NCI-H1694 treated with DMSO at 0.1 percent for 48 hours (cell line): ENCODE data around the gene CSMD2.
"Not testable (repeated sequence)": the region's sequence is repeated elsewhere in the genome, so short reads cannot be mapped to it uniquely, and the experiment has no call there.

Experiments
- DNase-seq: peaks from one replicate; lab custom pipeline; 2025; lab: John Stamatoyannopoulos, UW

The CSMD2 gene

GRCh38 chr1:34164771-34165391 is at the start of gene CSMD2:
Gene CSMD2 (minus strand): TSS chr1:34165230. CDS start chr1:34165097, 133 bp downstream.
- DNase-seq, result peak; percentile 6

GRCh38 chr1:34213956-34214355 is 48.9 kb upstream of the CSMD2 start:
- DNase-seq, result no peak

GRCh38 chr1:34212673-34213072 is 47.6 kb upstream of the CSMD2 start:
- DNase-seq, result no peak

- DNase-seq, result no peak
Measured at GRCh38 chr1:34199927-34200326, 34.9 kb upstream of the CSMD2 start.

- DNase-seq, result no peak
Measured at GRCh38 chr1:34192621-34193020, 27.6 kb upstream of the CSMD2 start.

- no peak for DNase-seq
Measured at GRCh38 chr1:34190692-34191091, 25.7 kb upstream of the CSMD2 start.

GRCh38 chr1:34188985-34189384 is 24.0 kb upstream of the CSMD2 start:
- DNase-seq, result no peak

GRCh38 chr1:34188418-34188817 is 23.4 kb upstream of the CSMD2 start:
- no peak for DNase-seq

GRCh38 chr1:34186741-34187494 is 21.9 kb upstream of the CSMD2 start:
- DNase-seq, result no peak

- DNase-seq, result not testable (repeated sequence)
Measured at GRCh38 chr1:34183381-34183780, 18.4 kb upstream of the CSMD2 start.

GRCh38 chr1:34178072-34178471 is 13.0 kb upstream of the CSMD2 start:
- DNase-seq, result no peak

GRCh38 chr1:34176830-34177603 is 12.0 kb upstream of the CSMD2 start, which contains the start of gene C1orf94:
Gene C1orf94 (plus strand): TSS chr1:34176907. CDS start chr1:34177790, 883 bp downstream.
- DNase-seq, result no peak

- no peak for DNase-seq
Measured at GRCh38 chr1:34175744-34176143, 10.7 kb upstream of the CSMD2 start.

- DNase-seq, result no peak
Measured at GRCh38 chr1:34167389-34167788, 2.4 kb upstream of the CSMD2 start.

- no peak for DNase-seq
Measured at GRCh38 chr1:34166625-34167361, 1.8 kb upstream of the CSMD2 start.

- DNase-seq, result no peak
Measured at GRCh38 chr1:34166191-34166624, 1.2 kb upstream of the CSMD2 start.

- no peak for DNase-seq
Measured at GRCh38 chr1:34165422-34165921, 442 bp upstream of the CSMD2 start.

GRCh38 chr1:34163792-34164731 is 968 bp downstream of the CSMD2 start:
- no peak for DNase-seq

- peak; percentile 36 for DNase-seq
Measured at GRCh38 chr1:34162852-34163766, 1.9 kb downstream of the CSMD2 start.

- DNase-seq, result no peak
Measured at GRCh38 chr1:34156739-34157138, 8.3 kb downstream of the CSMD2 start.
